Upper lobe of right lung (tissue), 1 donor: ENCODE data around the gene OSBPL9. TPM values are rescaled to one million over a fixed set of nuclear protein-coding genes. Genes with fewer than 3 reads are reported as not detected.

ENCODE experiments used
- ATAC-seq: fragments of 200-7000 bp; cut with Tn5 transposase; one replicate; pipeline ENCODE4 v1.9.1; 2020; ENCODE audit warnings: mild to moderate bottlenecking, moderate library complexity
- DNase-seq: peaks from one replicate; pipeline ENCODE4 v3.0.0-alpha.2; 2020
- H3K27ac ChIP-seq: fragments of 200-600 bp; one replicate; pipeline ENCODE4 v1.8.0; 2022
- H3K27me3 ChIP-seq: fragments of 200-600 bp; one replicate; pipeline ENCODE4 v1.8.0; 2022; ENCODE audit warnings: mild to moderate bottlenecking
- H3K36me3 ChIP-seq: fragments of 200-600 bp; one replicate; pipeline ENCODE4 v1.8.0; 2022
- H3K4me1 ChIP-seq: fragments of 200-600 bp; one replicate; pipeline ENCODE4 v1.8.0; 2022
- H3K4me3 ChIP-seq: fragments of 200-600 bp; one replicate; pipeline ENCODE4 v1.8.0; 2022; ENCODE audit warnings: mild to moderate bottlenecking
- H3K9me3 ChIP-seq: fragments of 200-600 bp; one replicate; pipeline ENCODE4 v1.8.0; 2022
- intact Hi-C: fragments of 100-400 bp; cut with DNase I; formaldehyde crosslinking; loops from one replicate; pipeline ENCODE4 v1.11.0; 2022
- total RNA-seq: library from RNA; stranded (reverse); fragmentation: NEBNext Ultra II Directional; extraction: Animal tissue kit (Norgen Biotek cat#: 25700); gene quantifications from one replicate; pipeline ENCODE4 v1.2.1, GENCODE V29; 2021
- TF ChIP-seq, protein P1 (sequence below): fragments of 200-600 bp; IDR thresholded peaks from one replicate; pipeline ENCODE4 v1.8.0; 2022; ENCODE audit warnings: antibody characterized with exemption
- donor health status: DM: no; HTN: yes; CAD: no; lungs with severe emphysema.

OSBPL9 gene
- total RNA-seq, 1 donor from 2014 or later, result 72.7 TPM

- H3K27ac ChIP-seq, result no peak overlapping the region
- ATAC-seq (no peak), DNase-seq (no peak)
- TF ChIP-seq, protein P1, sequence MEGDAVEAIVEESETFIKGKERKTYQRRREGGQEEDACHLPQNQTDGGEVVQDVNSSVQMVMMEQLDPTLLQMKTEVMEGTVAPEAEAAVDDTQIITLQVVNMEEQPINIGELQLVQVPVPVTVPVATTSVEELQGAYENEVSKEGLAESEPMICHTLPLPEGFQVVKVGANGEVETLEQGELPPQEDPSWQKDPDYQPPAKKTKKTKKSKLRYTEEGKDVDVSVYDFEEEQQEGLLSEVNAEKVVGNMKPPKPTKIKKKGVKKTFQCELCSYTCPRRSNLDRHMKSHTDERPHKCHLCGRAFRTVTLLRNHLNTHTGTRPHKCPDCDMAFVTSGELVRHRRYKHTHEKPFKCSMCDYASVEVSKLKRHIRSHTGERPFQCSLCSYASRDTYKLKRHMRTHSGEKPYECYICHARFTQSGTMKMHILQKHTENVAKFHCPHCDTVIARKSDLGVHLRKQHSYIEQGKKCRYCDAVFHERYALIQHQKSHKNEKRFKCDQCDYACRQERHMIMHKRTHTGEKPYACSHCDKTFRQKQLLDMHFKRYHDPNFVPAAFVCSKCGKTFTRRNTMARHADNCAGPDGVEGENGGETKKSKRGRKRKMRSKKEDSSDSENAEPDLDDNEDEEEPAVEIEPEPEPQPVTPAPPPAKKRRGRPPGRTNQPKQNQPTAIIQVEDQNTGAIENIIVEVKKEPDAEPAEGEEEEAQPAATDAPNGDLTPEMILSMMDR, result no peak
- no peaks in the 10 kb centered on the region for H3K9me3 ChIP-seq
- H3K27me3 ChIP-seq, result no peaks in the 10 kb centered on the region
- intact Hi-C loops, result no loop called here
- H3K4me1 ChIP-seq, result peaks cover 4% of the 10 kb centered on the region
- no peak overlapping the region for H3K4me3 ChIP-seq
- H3K36me3 ChIP-seq, result peaks cover 9% of the 10 kb centered on the region
These were observed 128.3 kb downstream of the OSBPL9 start for GRCh38 chr1:51745304-51745570.

DNA sequence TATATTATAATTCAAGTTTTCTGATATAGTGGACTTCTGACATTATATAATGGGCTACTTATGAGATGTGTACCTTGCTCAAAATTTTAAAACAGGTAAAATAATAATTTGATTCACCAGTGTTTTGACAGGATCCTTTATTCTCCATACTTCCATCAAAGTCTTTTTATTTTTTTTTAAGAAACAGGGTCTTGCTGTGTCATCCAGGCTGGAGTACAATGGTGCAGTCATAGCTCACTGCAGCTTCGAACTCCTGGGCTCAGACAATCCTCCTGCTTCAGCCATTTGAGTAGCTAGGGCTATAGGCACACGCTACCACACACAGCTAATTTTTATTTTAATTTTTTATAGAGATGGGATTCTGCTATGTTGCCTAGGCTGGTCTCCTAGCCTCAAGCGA, 132.3 kb downstream of the OSBPL9 start:
- intact Hi-C loops, result no loop called here
- no peak for DNase-seq
- no peaks in the 10 kb centered on the region for H3K4me1 ChIP-seq

DNA sequence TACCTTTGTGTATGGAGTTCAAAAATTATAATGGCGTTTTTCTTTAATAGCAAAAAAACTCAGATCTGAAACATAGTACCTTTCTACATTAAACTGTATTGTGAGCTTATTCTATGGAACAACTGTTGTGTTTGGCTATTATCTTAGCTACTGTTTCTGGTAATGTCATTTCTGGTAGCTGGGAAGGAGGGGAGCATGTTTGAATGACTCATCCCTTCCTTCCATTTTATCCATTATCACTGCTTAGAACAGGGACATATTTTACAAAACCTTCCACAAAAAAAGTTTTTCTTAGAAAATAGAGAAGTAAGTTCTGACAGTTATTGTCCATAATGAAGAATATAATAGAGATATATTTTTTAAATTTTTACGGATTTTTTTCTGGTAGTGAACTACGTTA, 133.3 kb downstream of the OSBPL9 start:
- no peak overlapping the region for H3K4me3 ChIP-seq
- H3K36me3 ChIP-seq, result peaks cover 46% of the 10 kb centered on the region
- no peak overlapping the region for H3K27ac ChIP-seq
- ATAC-seq (no peak), DNase-seq (no peak)
- no peaks in the 10 kb centered on the region for H3K9me3 ChIP-seq
- H3K27me3 ChIP-seq, result no peaks in the 10 kb centered on the region
- intact Hi-C loops, result no loop called here
- TF ChIP-seq, protein P1, result no peak
- H3K4me1 ChIP-seq, result no peaks in the 10 kb centered on the region

More for the DNA sequence above, 132.3 kb downstream of the OSBPL9 start:
- no peak for ATAC-seq
- no peak overlapping the region for H3K27ac ChIP-seq
- no peak overlapping the region for H3K4me3 ChIP-seq
- peaks cover 37% of the 10 kb centered on the region for H3K36me3 ChIP-seq
- no peaks in the 10 kb centered on the region for H3K27me3 ChIP-seq
- H3K9me3 ChIP-seq, result no peaks in the 10 kb centered on the region
- TF ChIP-seq, protein P1, result no peak

DNA sequence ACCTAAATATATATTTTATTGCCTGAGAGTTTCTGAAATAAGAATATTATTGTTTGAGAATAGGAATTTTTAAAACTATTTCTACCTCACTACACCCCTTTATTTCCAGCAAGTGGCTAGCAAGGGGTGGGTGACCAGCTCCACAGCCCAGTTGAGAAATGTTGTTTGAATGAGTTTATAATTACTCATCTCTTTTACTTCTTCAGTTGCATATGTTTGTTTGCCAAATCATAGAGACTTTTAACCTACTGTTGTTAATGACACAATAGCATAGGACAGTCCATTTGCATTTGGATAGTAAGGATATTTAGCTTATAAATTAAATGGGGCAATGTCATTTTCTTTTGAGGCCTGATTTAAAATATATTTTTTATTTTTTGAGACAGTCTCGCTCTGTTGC, 133.8 kb downstream of the OSBPL9 start:
- TF ChIP-seq, protein P1, result no peak
- Histone ChIP-seq H3K27me3 (no peaks in the 10 kb centered on the region), H3K36me3 (peaks cover 51% of the 10 kb centered on the region), H3K4me1 (no peaks in the 10 kb centered on the region), H3K4me3 (no peak overlapping the region), H3K27ac (no peak overlapping the region), H3K9me3 (no peaks in the 10 kb centered on the region)
- ATAC-seq, result no peak
- DNase-seq, result no peak
- intact Hi-C loops, result no loop called here

- Histone ChIP-seq H3K4me3 (no peak overlapping the region), H3K36me3 (peaks cover 56% of the 10 kb centered on the region), H3K4me1 (no peaks in the 10 kb centered on the region), H3K27ac (no peak overlapping the region), H3K9me3 (no peaks in the 10 kb centered on the region), H3K27me3 (no peaks in the 10 kb centered on the region)
- no peak for ATAC-seq
- intact Hi-C loops, result no loop called here
- no peak for DNase-seq
- TF ChIP-seq, protein P1, result no peak
These were observed 135.4 kb downstream of the OSBPL9 start for GRCh38 chr1:51752073-51752948.
